Measurements from ENCODE around the gene PTPRG. TPM values are rescaled to one million over a fixed set of nuclear protein-coding genes. Genes with fewer than 3 reads are reported as not detected.

Gene PTPRG
- polyA plus RNA-seq, 3 donors = not detected

GRCh38 chr3:61981060-61981459 is 419.7 kb downstream of the PTPRG start:
- DNase-seq = no peak
- Histone ChIP-seq H2AFZ (ENCODE audit: insufficient read depth, low read depth, low read length, poor library complexity, severe bottlenecking) (no peak overlapping the region), H3K4me2 (replicated peaks; ENCODE audit: extremely low read depth, low read length, poor library complexity, severe bottlenecking) (no peak overlapping the region), H3K4me3 (replicated peaks in 1 of 3; ENCODE audit: low read depth in 2 of 3, low read length in 3 of 3) (no peak overlapping the region), H3K27ac (ENCODE audit: low read depth in 1 of 2, low read length in 2 of 2) (no peak overlapping the region), H3K79me2 (ENCODE audit: insufficient read depth, low read length) (no peaks in the 10 kb centered on the region), H3K4me1 (ENCODE audit: control insufficient read depth in 1 of 2, insufficient read depth in 2 of 2, low read length in 2 of 2) (no peaks in the 10 kb centered on the region), H3K27me3 (ENCODE audit: control insufficient read depth in 2 of 2, insufficient read depth in 2 of 2, low read length in 2 of 2) (no peaks in the 10 kb centered on the region), H3K9ac (ENCODE audit: insufficient read depth, low read length, poor library complexity, severe bottlenecking) (no peak overlapping the region), H3K9me3 (replicated peaks in 1 of 2; ENCODE audit: control insufficient read depth in 1 of 2, insufficient read depth in 1 of 2, low read length in 2 of 2) (no peaks in the 10 kb centered on the region), H4K20me1 (ENCODE audit: insufficient read depth, low read length) (no peaks in the 10 kb centered on the region), H3K36me3 (replicated peaks in 1 of 2; ENCODE audit: control insufficient read depth in 1 of 2, insufficient read depth in 2 of 2, low read length in 2 of 2) (no peaks in the 10 kb centered on the region)
- H3K27me3 Mint-ChIP-seq (ENCODE audit: low read depth in 3 of 3) = peaks cover 0 to 2% (median 0%) of the 10 kb centered on the region in 3 donors
- H3K27ac Mint-ChIP-seq = no peak overlapping the region
- intact Hi-C loops (cut with micrococcal nuclease) = no loop called here
- no peak overlapping the region for H3K4me3 Mint-ChIP-seq
- no peaks in the 10 kb centered on the region for H3K4me1 Mint-ChIP-seq
- WGBS (ENCODE audit: insufficient coverage) = 70% methylated on average over 1 of the region's 7 CpGs
- TF ChIP-seq CTCF (IDR thresholded peaks at IDR 0.05) = no peak
- H3K36me3 Mint-ChIP-seq = no peaks in the 10 kb centered on the region
- H3K9me3 Mint-ChIP-seq = peaks cover 0 to 4% (median 0%) of the 10 kb centered on the region in 7 donors

DNA sequence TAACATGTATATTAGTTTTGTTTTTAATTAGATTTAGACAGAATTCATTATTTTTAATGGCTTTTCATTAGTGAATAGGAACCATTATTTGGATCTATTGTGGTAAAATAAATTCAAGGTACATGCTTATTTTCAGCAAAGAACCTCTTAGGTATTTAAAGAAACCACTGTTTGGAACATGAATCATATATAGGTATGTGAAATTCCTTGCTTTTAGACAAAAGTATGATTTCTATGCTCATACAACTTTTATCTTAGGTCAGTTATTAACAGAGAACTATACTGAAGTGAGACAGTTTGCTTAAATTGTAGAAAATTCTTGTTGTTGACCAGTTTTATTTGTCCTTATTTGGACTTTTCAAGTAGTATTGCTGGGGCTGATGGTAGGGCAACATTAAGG is 422.1 kb downstream of the PTPRG start:
- Mint-ChIP-seq H3K9me3 (peaks cover 0 to 4% (median 0%) of the 10 kb centered on the region in 7 donors), H3K36me3 (no peaks in the 10 kb centered on the region), H3K4me3 (no peak overlapping the region), H3K27me3 (ENCODE audit: low read depth in 3 of 3) (peaks cover 0 to 2% (median 0%) of the 10 kb centered on the region in 3 donors), H3K4me1 (no peaks in the 10 kb centered on the region), H3K27ac (no peak overlapping the region)
- Histone ChIP-seq H3K4me1 (ENCODE audit: control insufficient read depth in 1 of 2, insufficient read depth in 2 of 2, low read length in 2 of 2) (no peaks in the 10 kb centered on the region), H3K4me3 (replicated peaks in 1 of 3; ENCODE audit: low read depth in 2 of 3, low read length in 3 of 3) (no peak overlapping the region), H3K36me3 (replicated peaks in 1 of 2; ENCODE audit: control insufficient read depth in 1 of 2, insufficient read depth in 2 of 2, low read length in 2 of 2) (no peaks in the 10 kb centered on the region), H4K20me1 (ENCODE audit: insufficient read depth, low read length) (no peaks in the 10 kb centered on the region), H3K27me3 (ENCODE audit: control insufficient read depth in 2 of 2, insufficient read depth in 2 of 2, low read length in 2 of 2) (no peaks in the 10 kb centered on the region), H3K79me2 (ENCODE audit: insufficient read depth, low read length) (no peaks in the 10 kb centered on the region), H3K4me2 (replicated peaks; ENCODE audit: extremely low read depth, low read length, poor library complexity, severe bottlenecking) (no peak overlapping the region), H3K9me3 (replicated peaks in 1 of 2; ENCODE audit: control insufficient read depth in 1 of 2, insufficient read depth in 1 of 2, low read length in 2 of 2) (no peaks in the 10 kb centered on the region), H3K27ac (ENCODE audit: low read depth in 1 of 2, low read length in 2 of 2) (no peak overlapping the region), H3K9ac (ENCODE audit: insufficient read depth, low read length, poor library complexity, severe bottlenecking) (no peak overlapping the region), H2AFZ (ENCODE audit: insufficient read depth, low read depth, low read length, poor library complexity, severe bottlenecking) (no peak overlapping the region)
- DNase-seq = no peak
- intact Hi-C loops (cut with micrococcal nuclease) = no loop called here
- TF ChIP-seq CTCF (IDR thresholded peaks at IDR 0.05) = no peak
